NCI-H146 treated with DMSO at 0.1 percent for 48 hours (cell line): ENCODE data around the gene ADAMTS6.
A peak's percentile ranks its signal among the peaks of the same experiment; 100 is the strongest.

ENCODE experiments used
- DNase-seq: peaks from one replicate; lab custom pipeline; 2025; ENCODE audit not compliant: unreplicated experiment; lab: John Stamatoyannopoulos, UW

ADAMTS6 gene

DNA sequence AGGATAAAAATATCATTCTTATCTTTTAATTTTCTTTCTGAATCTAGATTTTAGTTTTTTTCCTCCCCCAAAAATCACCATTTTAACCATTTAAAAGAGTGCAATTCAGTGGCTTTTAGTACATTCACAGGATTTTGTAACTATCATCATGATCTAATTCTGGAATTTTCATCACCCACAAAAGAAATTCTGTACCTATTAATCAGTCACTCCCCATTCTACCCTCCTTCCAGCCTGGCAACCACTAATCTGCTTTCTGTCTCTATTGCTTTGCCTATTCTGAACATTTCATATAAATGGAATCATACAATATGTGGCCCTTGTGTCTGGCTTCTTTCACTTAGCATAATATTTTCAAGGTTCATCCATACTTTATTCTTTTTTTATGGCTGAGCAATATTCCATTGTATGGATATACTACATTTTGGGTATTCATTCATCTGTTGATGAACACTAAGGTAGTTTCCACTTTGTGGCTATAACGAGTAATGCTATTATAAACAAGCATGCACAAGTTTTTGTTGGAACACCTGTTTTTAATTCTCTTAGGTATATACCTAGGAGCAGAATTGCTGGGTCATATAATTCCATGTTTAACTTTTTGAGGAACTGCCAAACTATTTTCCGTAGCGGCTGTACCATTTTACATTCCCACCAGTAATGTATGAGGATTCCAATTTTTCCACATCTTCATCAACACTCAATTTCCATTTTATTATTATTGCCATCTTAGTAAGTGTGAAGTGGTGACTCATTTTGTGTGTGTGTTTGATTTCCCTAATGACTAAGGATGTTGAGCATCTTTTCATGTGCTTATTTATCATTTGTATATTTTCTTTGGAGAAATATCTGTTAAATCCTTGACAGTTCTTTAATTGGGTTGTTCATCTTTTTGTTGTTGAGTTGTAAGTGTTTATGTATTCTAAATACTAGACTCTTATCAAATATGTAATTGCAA, 372.7 kb downstream of the ADAMTS6 start:
- DNase-seq = no peak

GRCh38 chr5:65105301-65105700, 376.4 kb downstream of the ADAMTS6 start:
- DNase-seq = no peak

- DNase-seq = no peak
These were observed 376.9 kb downstream of the ADAMTS6 start for GRCh38 chr5:65104831-65105230.

- DNase-seq = peak; percentile 63
These were observed 377.8 kb downstream of the ADAMTS6 start for GRCh38 chr5:65103756-65104440.

DNA sequence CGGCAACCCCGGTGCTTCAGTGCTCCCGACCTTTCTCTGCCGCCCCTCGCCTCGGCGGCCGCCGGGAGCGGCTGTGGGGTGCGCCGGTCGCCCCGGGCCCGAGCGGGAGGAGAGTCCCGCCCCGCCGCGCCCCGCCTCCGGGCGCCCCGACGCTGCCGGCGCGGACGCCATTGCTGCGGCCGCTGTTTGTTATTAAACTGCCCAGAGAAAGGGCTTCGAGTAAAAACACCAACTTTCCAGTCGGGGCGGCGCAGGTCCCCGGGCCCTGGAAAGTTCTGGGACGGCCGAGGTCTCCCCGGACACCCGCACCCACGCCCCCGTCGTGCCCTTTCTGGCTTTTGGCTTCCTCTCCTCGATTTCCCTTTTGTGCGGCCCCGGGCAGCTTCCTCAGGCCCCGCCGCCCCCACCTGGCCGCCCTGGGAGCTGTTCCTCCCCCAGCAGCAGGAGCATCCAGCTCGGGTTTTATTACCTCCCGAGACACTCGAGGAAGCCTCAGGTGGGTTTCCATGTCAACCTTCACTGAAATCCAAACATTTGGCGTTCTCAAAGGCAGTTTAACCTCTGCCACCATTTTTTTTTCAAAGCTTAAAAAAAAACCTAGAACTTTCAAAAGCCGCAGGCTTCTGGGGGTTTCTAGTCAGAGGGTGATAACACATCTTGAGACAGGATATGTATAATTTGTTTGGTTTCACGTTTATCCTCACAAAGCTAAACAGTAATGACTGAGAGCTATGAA, 378.6 kb downstream of the ADAMTS6 start:
- peak; percentile 80 for DNase-seq

DNA sequence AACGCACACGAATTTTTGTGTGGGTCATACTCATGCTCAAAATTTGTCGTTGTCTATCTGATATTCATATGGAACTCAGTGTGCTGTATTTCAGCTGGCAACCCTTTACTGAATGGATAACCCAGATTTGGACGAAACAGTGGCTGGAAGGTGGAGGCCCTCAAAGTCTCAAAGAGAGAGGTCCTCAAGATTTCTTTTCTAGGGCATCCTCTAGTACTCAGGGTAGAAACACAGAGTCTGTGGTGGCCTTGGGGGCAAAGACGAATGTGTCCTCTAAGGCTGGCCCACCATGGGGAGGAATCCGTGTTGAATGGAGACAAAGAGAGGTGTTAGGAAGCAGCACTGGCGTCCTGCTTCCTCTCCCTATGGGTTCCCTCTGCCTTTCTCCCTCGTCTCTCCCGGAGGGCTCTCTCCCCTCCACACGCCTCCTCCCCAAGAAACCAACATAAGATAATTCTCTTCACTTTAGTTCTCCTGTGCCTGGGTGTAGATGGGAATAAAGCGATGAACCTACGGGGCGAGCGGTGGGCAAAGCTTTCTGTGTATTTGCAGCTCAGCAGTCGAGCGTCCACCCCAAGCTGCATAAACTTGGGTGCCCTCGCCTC, 379.2 kb downstream of the ADAMTS6 start:
- DNase-seq = peak; percentile 37

GRCh38 chr5:65101632-65102100, 380.1 kb downstream of the ADAMTS6 start:
- DNase-seq = no peak

DNA sequence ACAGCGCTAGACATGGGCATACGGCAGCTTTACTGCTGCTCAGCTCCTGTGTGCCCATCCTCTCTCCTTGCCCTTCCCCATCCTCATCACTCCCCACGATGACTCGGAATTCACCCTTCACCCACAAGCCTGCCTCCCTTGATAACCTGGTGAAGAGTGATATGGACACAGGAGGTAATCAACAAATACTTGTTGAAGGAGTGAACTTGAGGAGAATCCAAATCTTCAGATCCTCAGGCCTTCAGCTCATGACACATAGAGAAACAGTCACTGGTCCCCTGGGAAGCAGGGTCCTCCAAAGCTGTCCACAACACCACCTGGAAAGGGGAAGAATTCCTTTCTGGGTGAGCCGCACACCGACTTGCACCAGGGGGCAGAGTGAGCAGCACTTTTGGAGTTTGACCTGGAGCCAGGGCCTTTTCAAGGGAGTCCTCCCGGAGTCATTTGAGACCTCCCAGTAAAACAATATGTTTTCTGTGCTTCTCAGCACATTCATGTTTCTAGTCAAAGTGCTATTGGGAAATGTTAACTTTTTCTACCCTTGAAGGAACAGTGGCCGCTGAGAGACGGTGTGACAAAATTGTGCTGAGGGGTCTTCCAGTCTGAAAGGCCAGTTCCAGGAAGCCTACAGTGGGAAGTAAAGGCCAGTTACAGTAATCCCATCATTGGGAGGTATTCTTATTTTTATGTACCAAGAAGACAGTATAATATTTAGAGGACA, 380.6 kb downstream of the ADAMTS6 start:
- peak; percentile 20 for DNase-seq
